K562 (cell line): Measurements from ENCODE around the gene ESR2. TPM values are rescaled to one million over a fixed set of nuclear protein-coding genes. Genes with fewer than 3 reads are reported as not detected.

ENCODE experiments used
- ATAC-seq: fragments of 200-7000 bp; cut with Tn5 transposase; 3 replicates; pipeline ENCODE4 v1.9.1; 2020; ENCODE audit warnings: moderate library complexity
- BruUV-seq: library from RNA; stranded (reverse); fragments of 400-500 nt; replicated peaks from 2 replicates; lab custom pipeline; 2021; lab: Mats Ljungman, UMichigan
- CTCF ChIA-PET: fragments of 300-600 bp; formaldehyde crosslinking; extraction: SDS; loops from one replicate; lab custom pipeline; 2021; ENCODE audit warnings: low intra/inter-chr PET ratio; lab: Yijun Ruan, JAX
- POLR2A ChIA-PET: fragments of 300-600, 350-650 bp; sonication (Branson Sonifier 250); formaldehyde crosslinking; extraction: SDS; loops from one replicate; lab custom pipeline; 2021; ENCODE audit warnings: antibody characterized with exemption, inconsistent platforms; lab: Yijun Ruan, JAX
- DNase-seq, 4 experiments: peaks; one replicate each; pipeline versions ENCODE4 v3.0.0 to v3.0.0-alpha.2; 2011 to 2018; ENCODE audit warnings: low spot score in 3 of 4, mixed read lengths in 3 of 4; ENCODE audit errors: extremely low read depth in 1 of 4
- FAIRE-seq: peaks from 2 replicates; lab custom pipeline; 2011; peaks lifted over from hg19 to GRCh38; lab: Jason Lieb, UNC
- H2AFZ ChIP-seq: 2 replicates; pipeline ENCODE4 v1.6.0; 2011; ENCODE audit warnings: low read depth, low read length, control low read depth, inconsistent platforms
- H3K27ac ChIP-seq: fragments of 200-600 bp; 3 replicates; pipeline ENCODE4 v1.8.0; 2011; ENCODE audit warnings: low read depth, mild to moderate bottlenecking, control low read depth, inconsistent platforms, low read length, moderate library complexity, mixed read lengths; ENCODE audit errors: extremely low read depth
- H3K27me3 ChIP-seq, 2 experiments: fragments of 300-600 bp in 1 of 2; 2 replicates in 1 of 2; 3 replicates in 1 of 2; pipeline versions ENCODE4 v1.6.0 to v1.8.0; 2011; ENCODE audit warnings: inconsistent platforms in 2 of 2, low read length in 2 of 2, mild to moderate bottlenecking in 1 of 2, mixed read lengths in 1 of 2, moderate library complexity in 1 of 2; ENCODE audit not compliant: control insufficient read depth in 2 of 2, insufficient read depth in 2 of 2
- H3K36me3 ChIP-seq: fragments of 300-600 bp; 3 replicates; pipeline ENCODE4 v1.8.0; 2011; ENCODE audit warnings: mild to moderate bottlenecking, low read length, inconsistent platforms; ENCODE audit not compliant: control insufficient read depth, insufficient read depth
- H3K4me1 ChIP-seq, 2 experiments: fragments of 200-600 bp in 1 of 2; replicated peaks in 1 of 2; 2 replicates in 1 of 2; 3 replicates in 1 of 2; pipeline versions ENCODE4 v1.5.1 to v1.8.0; 2011; ENCODE audit warnings: inconsistent platforms in 2 of 2, low read length in 2 of 2, mild to moderate bottlenecking in 1 of 2, mixed read lengths in 1 of 2, moderate library complexity in 1 of 2; ENCODE audit not compliant: control insufficient read depth in 2 of 2, insufficient read depth in 2 of 2
- H3K4me2 ChIP-seq: 2 replicates; pipeline ENCODE4 v1.6.1; 2011; ENCODE audit warnings: low read length, control low read depth, inconsistent platforms, mixed read lengths; ENCODE audit not compliant: insufficient read depth
- H3K4me3 ChIP-seq: fragments of 200-600 bp; sonication (generic), shearing (Covaris generic); 2 replicates; pipeline ENCODE4 v1.5.1; 2016; ENCODE audit warnings: control low read depth, inconsistent platforms
- H3K79me2 ChIP-seq: fragments of 200-600 bp; 3 replicates; pipeline ENCODE4 v1.8.0; 2011; ENCODE audit warnings: low read length, inconsistent platforms; ENCODE audit not compliant: control insufficient read depth, insufficient read depth
- H3K9ac ChIP-seq, 2 experiments: 2 replicates each; pipeline versions ENCODE4 v1.6.0 to v1.6.1; 2011; ENCODE audit warnings: low read depth in 2 of 2, low read length in 2 of 2, control low read depth in 1 of 2, inconsistent platforms in 1 of 2, mild to moderate bottlenecking in 1 of 2, mixed read lengths in 1 of 2; ENCODE audit not compliant: insufficient read depth in 1 of 2
- H3K9me1 ChIP-seq: one replicate; pipeline ENCODE4 v1.6.0; 2011; ENCODE audit warnings: inconsistent platforms, mild to moderate bottlenecking, low read length, moderate library complexity; ENCODE audit not compliant: control insufficient read depth, insufficient read depth
- H3K9me3 ChIP-seq: replicated peaks from 2 replicates; pipeline ENCODE4 v1.5.1; 2011; ENCODE audit warnings: low read depth, low read length, inconsistent platforms; ENCODE audit not compliant: control insufficient read depth, insufficient read depth
- H4K20me1 ChIP-seq: replicated peaks from 2 replicates; pipeline ENCODE4 v1.6.1; 2011; ENCODE audit warnings: low read length, inconsistent platforms, mixed read lengths; ENCODE audit not compliant: control insufficient read depth, insufficient read depth
- C11orf30 ChIP-seq: fragments of 450-650 bp; IDR thresholded peaks from 2 replicates; pipeline ENCODE4 v1.6.1; 2016; ENCODE audit warnings: low read depth, mild to moderate bottlenecking
- EZH2 ChIP-seq: IDR thresholded peaks from 2 replicates; pipeline ENCODE4 v1.6.1; 2012; ENCODE audit warnings: low read depth, mild to moderate bottlenecking, inconsistent platforms, low read length, borderline replicate concordance
- FOSL1 ChIP-seq: fragments of 200-800 bp; sonication (Bioruptor generic); conservative IDR thresholded peaks from 2 replicates; pipeline ENCODE4 v1.6.1; 2016; ENCODE audit warnings: missing genetic modification characterization, missing compliant biosample characterization
- HNRNPH1 ChIP-seq: fragments of 200-400 bp; formaldehyde crosslinking; optimal IDR thresholded peaks from 2 replicates; pipeline ENCODE3; 2017; ENCODE audit warnings: low read depth, mild to moderate bottlenecking, low read length, moderate library complexity
- IFI16 ChIP-seq: fragments of 250-450 bp; sonication (Bioruptor Pico); IDR thresholded peaks from 2 replicates; pipeline ENCODE4 v2.1.2; 2022; ENCODE audit warnings: mild to moderate bottlenecking, inconsistent platforms
- KLF10 ChIP-seq: fragments of 250-450 bp; sonication (Bioruptor Pico); IDR thresholded peaks from 2 replicates; pipeline ENCODE4 v1.6.1; 2021; ENCODE audit warnings: matching md5 sums
- NR0B1 ChIP-seq: fragments of 450-650 bp; IDR thresholded peaks from one replicate; pipeline ENCODE4 v1.6.1; 2018; ENCODE audit warnings: mild to moderate bottlenecking, moderate library complexity; ENCODE audit not compliant: partially characterized antibody
- RNF2 ChIP-seq: sonication (generic); IDR thresholded peaks from 2 replicates; pipeline ENCODE4 v1.6.1; 2016
- SMAD4 ChIP-seq: fragments of 250-450 bp; sonication (Bioruptor Pico); conservative IDR thresholded peaks from 2 replicates; pipeline ENCODE4 v1.8.0; 2021; ENCODE audit warnings: inconsistent platforms, mild to moderate bottlenecking, moderate library complexity
- SOX6 ChIP-seq: fragments of 450-650 bp; IDR thresholded peaks from 2 replicates; pipeline ENCODE4 v1.6.1; 2014; ENCODE audit warnings: mild to moderate bottlenecking
- ZNF316 ChIP-seq: fragments of 450-650 bp; IDR thresholded peaks from 2 replicates; pipeline ENCODE4 v1.6.1; 2016
- ZNF347 ChIP-seq: fragments of 450-650 bp; formaldehyde crosslinking; IDR thresholded peaks from 2 replicates; pipeline ENCODE4 v1.4.0; 2020; ENCODE audit warnings: low read depth, mild to moderate bottlenecking, moderate library complexity
- ZNF551 ChIP-seq: fragments of 250-450 bp; sonication (Bioruptor Pico); IDR thresholded peaks from 2 replicates; pipeline ENCODE4 v1.5.0; 2021; ENCODE audit warnings: mild to moderate bottlenecking, moderate library complexity
- ZNF764 ChIP-seq: fragments of 250-450 bp; sonication (Bioruptor Pico); IDR thresholded peaks from 2 replicates; pipeline ENCODE4 v1.4.0; 2020; ENCODE audit warnings: low read depth, mild to moderate bottlenecking, moderate library complexity
- WGBS: fragments of 100-300 bp; shearing (Covaris generic); methylation state at CpG from one replicate; pipeline ENCODE4 v1.1.6; 2016; ENCODE audit warnings: low coverage, mixed read lengths; ENCODE audit not compliant: insufficient coverage; ENCODE audit errors: missing lambda C conversion rate; 5-methylcytosine and 5-hydroxymethylcytosine counted together
- in situ Hi-C: fragments of 300-500 bp; cut with MboI; formaldehyde crosslinking; loops from 4 replicates; pipeline ENCODE4 v1.15.0; 2018; ENCODE audit warnings: inconsistent platforms, mixed read lengths
- intact Hi-C: fragments of 100-400 bp; cut with micrococcal nuclease; formaldehyde crosslinking; loops from 2 replicates; pipeline ENCODE4 v1.14.2; 2022
- polyA plus RNA-seq, 8 experiments: library from polyadenylated mRNA; depleted of rRNA in 4 of 8; stranded (reverse) in 5 of 8; unstranded in 3 of 8; fragments of >200 nt; fragmentation: Nextera tagmentation in 2 of 8; fragmentation: Illumina TruSeq in 1 of 8; extraction: Ambion mirVana in 2 of 8; extraction: Trizol in 1 of 8; gene quantifications; 2 replicates each; pipeline versions ENCODE4 v1.2.1 to v1.2.3, GENCODE V29; 2011 to 2014; ENCODE audit warnings: inconsistent platforms in 1 of 8, missing spikeins in 1 of 8
- total RNA-seq, 7 experiments: library from RNA; depleted of rRNA in 6 of 7; stranded (reverse); fragments of >200 nt in 6 of 7; fragmentation: Illumina TruSeq in 2 of 7; extraction: Trizol in 2 of 7; gene quantifications; 2 replicates each; pipeline versions ENCODE4 v1.2.1 to v1.2.3, GENCODE V29; 2011 to 2021; ENCODE audit warnings: low replicate concordance in 1 of 7

Gene ESR2
- total and polyA plus RNA-seq, 9 of the 15 experiments (the other 6 are each of a cell fraction or from before 2014, with no cell fraction given) = 0.07 to 3.8 (median 2.0) TPM

- TF ChIP-seq ZNF551 = no peak
- TF ChIP-seq SOX6 = no peak
- TF ChIP-seq IFI16 (CRISPR knock-in tag) = no peak
- no peak for TF ChIP-seq ZNF764 (CRISPR knock-in tag)
- no peak for TF ChIP-seq RNF2
- TF ChIP-seq C11orf30 = no peak
Measured at GRCh38 chr14:64260418-64260817, 33.8 kb downstream of the ESR2 start (continued).

- BruUV-seq = no TSS peak
- Histone ChIP-seq H3K36me3 (no peaks in the 10 kb centered on the region), H3K9ac (no peak overlapping the region), H3K9me1 (no peaks in the 10 kb centered on the region), H3K27ac (no peak overlapping the region), H3K4me3 (no peak overlapping the region), H3K27me3 (no peaks in the 10 kb centered on the region), H3K4me1 (no peaks in the 10 kb centered on the region), H3K79me2 (no peaks in the 10 kb centered on the region), H3K4me2 (no peak overlapping the region), H4K20me1 (no peaks in the 10 kb centered on the region), H3K9me3 (no peaks in the 10 kb centered on the region), H2AFZ (no peak overlapping the region)
- no peak for DNase-seq
- in situ Hi-C loops = no loop called here
- intact Hi-C loops = no loop called here
- POLR2A ChIA-PET = no interaction called here
- WGBS = 42% methylated on average over 1 of the region's 1 CpG
- no peak for FAIRE-seq
- TF ChIP-seq ZNF316 (no peak), ZNF347 (CRISPR knock-in tag) (no peak), FOSL1 (tag) (no peak), EZH2 (no peak), SMAD4 (no peak), KLF10 (no peak), HNRNPH1 (no peak), NR0B1 (no peak)
- no peak for ATAC-seq
- CTCF ChIA-PET = no interaction called here
Measured at GRCh38 chr14:64255756-64256155, 38.4 kb downstream of the ESR2 start.
